HG02642 (cell line): ENCODE measurements around the gene ARFGEF2.
"Not testable (repeated sequence)": the region's sequence is repeated elsewhere in the genome, so short reads cannot be mapped to it uniquely, and the experiment has no call there.

Experiments used
- ATAC-seq: cut with Tn5 transposase; IDR thresholded peaks from one replicate; pipeline ENCODE4 v1.9.1; 2021; ENCODE audit warnings: mild to moderate bottlenecking; ENCODE audit not compliant: unreplicated experiment, poor library complexity

The ARFGEF2 gene

DNA sequence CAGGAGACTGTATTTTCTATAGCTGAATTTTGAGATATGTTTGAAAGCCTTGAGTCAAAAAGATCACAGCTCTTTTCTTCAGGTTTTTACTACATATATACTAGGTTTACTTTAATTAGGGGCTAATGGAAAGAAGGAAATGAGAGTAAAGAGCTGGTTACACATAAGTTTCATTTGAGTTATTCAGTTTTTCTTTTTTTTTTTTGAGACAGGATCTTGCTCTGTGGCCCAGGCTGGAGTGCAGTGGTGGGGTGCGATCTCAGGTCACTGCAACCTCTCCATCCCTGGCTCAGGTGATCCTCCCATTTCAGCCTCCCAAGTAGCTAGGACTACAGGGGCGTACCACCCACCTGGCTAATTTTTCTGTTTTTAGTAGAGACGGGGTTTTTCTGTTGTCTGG lies 4.8 kb downstream of the ARFGEF2 start:
- ATAC-seq: no peak

DNA sequence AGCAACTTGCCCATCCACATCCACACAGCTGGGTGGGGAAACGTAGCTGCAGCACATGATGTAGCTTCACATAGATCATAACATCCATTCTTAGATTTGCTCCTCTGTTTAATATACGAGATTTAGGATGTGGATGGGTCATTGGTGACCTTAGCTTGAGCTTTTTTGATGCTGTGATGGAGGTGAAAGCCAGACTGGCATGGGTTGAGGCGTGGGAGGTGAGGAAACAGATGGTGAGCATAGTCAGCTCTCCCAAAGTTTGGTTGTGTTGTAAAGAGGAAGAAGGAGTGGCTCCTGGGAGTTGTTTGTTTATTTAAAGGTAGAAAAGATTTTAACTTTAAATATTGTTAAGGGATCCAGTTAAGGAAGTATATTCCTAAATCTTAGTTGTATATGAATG lies 5.3 kb downstream of the ARFGEF2 start:
- ATAC-seq: no peak

DNA sequence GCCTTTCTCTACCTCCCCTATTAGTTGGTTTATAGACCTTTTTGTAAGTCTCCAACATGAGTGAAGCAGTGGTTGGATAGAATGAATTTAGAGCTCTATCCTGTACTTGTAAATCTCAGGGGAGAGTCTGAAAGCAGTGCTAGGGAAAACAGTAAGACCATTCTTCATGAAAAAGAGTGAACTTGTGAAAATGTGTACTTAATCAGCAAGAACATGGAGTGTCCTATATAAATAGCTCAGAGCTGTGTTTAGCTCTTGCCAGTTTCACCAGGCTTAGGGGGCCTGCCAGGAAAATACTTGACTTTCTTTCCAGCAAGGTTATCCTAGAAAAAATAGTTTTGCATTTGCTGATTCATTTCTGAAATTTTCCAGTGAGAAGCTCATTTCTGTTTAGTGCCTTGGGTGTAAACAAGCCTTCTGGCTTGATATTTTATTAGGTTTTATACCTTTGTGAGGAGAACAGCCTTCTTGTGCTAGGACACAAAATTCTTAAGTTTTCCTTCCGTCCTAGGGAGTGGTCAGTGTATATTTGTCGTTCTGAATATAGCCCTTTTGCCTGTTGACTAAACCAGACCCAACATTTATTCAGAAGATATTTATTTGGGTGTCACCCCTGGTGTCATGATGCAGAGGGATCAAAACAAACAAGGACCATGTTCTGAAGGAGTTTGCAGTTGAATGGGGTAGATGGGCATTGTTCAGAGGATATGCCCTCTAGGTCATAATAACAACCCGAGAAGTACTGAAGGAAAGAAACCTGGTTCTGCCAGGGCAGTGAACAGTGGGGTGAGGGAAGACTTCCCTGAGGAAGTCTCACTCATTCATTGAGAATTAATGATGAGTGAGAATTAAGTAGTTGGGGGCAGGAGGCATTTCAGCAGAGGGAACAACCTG lies 7.6 kb downstream of the ARFGEF2 start:
- no peak for ATAC-seq

DNA sequence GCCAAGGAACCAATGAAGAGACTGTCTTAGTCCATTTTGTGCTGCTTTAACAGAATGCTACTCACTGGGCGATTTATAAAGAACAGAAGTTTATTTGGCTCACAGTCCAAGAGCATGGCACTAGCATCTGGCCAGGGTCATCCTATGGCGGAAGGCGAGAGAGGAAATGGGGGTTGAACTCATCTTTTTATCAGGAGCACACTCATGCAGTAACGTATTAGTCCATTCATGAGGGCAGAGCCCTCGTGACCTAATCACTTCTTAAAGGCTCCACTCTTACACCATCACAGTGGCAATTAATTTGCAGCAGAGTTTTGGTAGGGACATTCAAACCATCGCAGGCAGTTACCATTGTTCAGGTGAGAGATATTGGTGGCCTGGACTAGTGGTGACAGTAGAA lies 8.5 kb downstream of the ARFGEF2 start:
- no peak for ATAC-seq

GRCh38 chr20:48930878-48931277 lies 9.4 kb downstream of the ARFGEF2 start:
- ATAC-seq: no peak

DNA sequence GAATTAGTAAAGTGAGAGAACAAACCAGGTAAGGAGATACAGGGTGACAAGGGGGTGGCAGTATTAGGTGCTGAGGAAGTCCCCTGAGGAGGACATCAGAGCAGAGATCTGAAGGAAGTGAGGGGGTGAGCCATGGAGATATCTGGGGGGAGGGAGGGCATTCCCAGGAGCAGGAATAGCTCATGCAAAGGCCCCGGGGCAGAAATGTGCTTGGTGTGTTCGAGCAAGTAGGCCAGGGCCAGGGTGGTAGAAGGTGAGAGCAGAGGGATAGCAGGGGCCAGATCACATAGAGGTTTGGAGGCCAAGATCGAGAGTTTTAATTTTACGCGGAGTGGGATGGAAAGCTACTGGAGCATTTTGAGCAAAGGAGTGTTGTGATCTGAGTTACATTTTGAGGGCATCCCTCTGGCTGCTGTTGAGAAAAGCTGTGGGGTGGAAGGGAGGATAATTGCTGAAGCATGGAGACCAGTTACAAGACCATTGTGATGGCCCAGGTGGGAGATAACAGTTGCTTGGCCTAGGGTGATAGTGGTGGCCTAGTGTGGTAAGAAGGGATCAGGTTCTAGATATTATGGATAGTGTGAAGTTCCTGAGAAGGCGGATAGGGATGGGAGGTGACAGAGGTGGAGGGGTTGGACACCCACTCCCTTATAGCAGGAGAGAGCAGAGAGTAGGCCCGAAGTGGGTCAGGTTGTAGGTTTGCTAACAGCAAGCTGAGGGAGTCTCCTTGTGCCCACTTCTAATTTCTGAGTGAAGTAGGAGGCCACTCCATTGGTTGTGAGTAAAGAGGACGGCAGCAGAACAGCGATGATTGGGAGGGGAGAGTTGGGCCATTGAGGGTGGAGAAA lies 10.2 kb downstream of the ARFGEF2 start:
- ATAC-seq: no peak

DNA sequence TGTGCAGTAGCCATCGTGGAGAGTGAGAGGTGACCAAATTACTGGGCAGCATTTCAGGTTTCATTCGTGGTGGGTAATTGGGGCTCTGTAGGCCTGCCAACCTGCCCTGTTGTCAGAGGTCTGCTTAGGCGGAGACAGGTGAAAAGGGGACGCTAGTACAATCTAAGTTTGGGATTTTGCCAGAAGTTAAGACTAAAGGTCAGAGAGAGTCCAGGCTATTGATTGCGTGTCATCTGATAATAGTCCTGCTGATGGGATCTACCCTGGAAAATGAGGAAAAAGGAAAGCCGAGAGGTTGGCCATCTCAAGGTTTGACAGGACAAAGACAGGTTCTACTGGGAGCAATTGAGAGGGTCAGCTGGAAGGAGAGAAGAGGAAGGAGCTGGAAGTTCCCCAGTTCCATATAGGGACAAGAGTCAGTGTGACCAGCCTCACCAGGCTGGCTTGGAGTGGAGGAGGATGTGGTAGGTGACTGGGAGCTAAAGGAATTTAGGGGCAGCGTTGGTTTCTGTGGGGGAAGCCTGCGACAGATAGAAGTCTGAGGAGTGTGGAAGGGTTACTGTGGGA lies 10.9 kb downstream of the ARFGEF2 start:
- ATAC-seq: no peak

DNA sequence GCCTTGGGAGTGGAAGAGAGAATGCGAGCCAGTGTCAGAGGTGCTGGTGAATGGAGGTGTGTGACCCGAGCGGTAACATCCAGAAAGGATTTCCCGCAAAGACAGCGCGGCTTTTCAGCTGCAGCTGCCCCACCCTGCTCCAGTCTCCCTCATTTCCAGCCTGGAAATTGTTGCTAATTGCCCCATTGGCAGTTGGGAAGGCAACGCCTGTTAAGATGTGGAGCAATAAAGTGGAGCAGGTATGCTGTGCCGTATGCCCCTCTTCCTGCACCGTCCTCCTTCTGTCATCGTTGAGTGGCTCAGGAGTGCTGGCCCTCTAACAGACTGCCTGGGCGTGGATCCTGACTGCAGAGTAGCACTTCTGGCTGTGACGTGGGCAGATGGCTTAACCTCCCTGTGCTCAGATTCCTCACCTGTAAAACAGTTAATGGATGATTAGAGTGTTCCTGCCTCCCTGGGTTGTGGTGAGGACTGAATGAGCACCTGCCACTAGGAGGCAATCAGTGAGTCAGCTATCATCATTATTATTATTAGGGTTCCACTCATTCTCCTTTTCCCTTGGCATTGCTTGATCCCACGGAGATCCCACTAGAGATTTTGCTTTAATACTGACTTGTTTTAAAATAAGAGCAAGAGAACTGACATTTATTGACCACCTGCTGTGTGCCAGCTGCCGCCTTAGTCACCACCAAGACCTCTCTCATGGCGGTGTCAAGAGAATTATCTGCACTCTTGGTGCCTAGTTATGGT lies 11.7 kb downstream of the ARFGEF2 start:
- ATAC-seq: no peak

DNA sequence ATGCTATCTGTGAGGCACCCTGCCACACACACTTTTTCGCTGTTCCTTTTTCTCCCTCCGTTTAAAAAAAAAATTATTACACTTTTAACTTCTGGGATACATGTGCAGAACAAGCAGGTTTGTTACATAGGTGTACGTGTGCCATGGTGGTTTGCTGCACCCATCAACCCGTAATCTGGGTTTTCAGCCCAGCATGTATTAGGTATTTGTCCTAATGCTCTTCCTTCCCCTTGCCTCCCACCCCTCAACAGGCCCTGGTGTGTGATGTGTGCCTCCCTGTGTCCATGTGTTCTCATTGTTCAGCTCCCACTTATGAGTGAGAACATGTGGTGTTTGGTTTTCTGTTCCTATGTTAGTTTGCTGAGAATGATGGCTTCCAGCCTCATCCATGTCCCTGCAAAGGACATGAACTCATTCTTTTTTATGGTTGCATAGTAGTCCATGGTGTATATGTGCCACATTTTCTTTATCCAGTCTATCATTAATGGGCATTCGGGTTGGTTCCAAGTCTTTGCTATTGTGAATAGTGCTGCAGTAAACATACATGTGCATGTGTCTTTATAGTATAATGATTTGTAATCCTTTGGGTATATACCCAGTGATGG lies 12.9 kb downstream of the ARFGEF2 start:
- ATAC-seq: not testable (repeated sequence)

DNA sequence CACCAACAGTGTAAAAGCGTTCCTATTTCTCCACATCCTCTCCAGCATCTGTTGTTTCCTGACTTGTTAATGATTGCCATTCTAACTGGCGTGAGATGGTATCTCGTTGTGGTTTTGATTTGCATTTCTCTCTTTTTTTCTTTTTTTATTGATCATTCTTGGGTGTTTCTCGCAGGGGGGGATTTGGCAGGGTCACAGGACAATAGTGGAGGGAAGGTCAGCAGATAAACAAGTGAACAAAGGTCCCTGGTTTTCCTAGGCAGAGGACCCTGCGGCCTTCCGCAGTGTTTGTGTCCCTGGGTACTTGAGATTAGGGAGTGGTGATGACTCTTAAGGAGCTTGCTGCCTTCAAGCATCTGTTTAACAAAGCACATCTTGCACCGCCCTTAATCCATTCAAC lies 13.5 kb downstream of the ARFGEF2 start:
- not testable (repeated sequence) for ATAC-seq

GRCh38 chr20:48936178-48936577 lies 14.7 kb downstream of the ARFGEF2 start:
- not testable (repeated sequence) for ATAC-seq

GRCh38 chr20:48937674-48938073 lies 16.2 kb downstream of the ARFGEF2 start:
- ATAC-seq: no peak

DNA sequence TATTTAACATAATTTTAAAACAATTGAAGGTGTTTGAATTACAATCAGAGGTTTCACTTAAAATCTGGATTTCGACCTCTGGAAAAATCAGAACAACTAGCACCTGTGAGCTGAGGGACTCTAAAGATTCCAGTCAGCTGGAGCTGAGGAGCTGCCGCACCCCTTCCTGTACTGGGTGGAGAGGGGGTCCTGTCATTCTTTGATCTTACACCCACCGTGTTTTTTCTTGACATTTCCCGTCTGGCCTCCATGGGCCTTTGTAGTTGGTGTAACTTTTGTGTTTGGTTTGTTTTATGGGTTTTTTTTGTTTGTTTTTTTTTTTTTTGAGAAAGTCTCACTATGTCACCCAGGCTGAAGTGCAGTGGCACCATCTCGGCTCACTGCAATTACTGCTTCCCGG lies 17.2 kb downstream of the ARFGEF2 start:
- no peak for ATAC-seq

GRCh38 chr20:48940170-48940569 lies 18.7 kb downstream of the ARFGEF2 start:
- ATAC-seq: no peak

DNA sequence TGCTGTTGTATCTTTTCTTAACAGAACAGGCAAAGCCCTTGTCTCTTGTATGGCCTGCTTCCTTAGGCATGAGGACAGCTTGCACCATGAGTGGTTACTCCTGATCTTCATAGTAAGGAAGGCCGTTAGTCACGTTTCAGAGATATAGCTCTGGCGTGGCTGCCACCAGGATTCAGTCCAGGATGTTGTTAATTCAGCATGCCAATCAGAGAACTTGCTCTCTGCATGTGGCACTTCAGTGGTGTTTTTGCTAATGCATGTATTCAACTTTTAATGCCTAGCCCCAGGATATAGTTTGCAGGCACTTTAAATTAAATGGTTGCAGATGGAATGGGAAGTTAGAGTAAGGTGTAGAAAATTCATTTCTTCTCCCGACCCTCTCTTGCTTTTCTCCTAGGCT lies 20.0 kb downstream of the ARFGEF2 start:
- no peak for ATAC-seq

DNA sequence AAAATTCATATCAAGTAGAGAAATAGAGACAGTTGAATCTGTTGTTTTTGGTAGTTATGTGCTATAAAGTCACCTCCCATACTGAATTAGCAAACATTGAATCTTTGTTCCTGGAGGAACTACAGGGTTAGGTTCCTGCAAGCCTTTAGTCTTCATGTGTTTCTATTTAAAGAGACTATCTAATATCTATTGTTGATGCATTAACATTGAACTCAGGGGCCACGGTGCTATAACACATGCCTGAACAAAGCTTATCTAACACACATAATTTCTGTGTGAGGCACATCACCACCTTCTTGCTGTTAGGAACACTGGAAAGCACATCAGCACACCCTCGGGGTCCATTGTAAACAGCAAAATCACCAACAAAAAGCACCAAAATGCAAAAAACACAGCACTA lies 21.2 kb downstream of the ARFGEF2 start:
- no peak for ATAC-seq

DNA sequence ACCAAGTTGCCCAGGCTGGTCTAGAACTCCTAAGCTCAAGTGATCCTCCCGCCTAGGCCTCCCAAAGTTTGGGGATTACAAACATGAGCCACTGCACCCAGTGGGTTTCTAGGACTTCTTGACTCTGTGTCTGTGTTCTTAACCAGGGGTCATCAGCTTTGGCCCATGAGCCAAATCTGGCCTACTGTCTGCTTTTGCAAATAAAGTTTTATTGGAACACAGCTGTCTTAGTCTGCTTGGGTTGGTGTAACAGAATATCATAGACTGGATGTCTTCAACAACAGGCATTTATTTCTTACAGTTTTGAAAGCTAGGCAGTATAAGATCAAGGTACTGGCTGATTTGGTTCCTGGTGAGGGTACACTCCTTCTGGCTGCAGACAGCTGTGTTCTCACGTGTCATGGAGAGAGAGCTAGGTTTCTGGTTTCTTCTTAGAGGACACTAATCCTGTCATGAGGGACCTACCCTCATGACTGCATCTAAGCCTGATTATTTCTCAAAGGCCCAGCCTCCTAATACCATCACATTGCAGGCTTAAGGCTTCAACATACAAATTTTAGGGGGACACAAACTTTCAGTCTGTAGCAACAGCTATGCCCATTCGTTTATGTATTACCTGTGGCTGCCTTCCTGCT lies 23.3 kb downstream of the ARFGEF2 start:
- no peak for ATAC-seq

DNA sequence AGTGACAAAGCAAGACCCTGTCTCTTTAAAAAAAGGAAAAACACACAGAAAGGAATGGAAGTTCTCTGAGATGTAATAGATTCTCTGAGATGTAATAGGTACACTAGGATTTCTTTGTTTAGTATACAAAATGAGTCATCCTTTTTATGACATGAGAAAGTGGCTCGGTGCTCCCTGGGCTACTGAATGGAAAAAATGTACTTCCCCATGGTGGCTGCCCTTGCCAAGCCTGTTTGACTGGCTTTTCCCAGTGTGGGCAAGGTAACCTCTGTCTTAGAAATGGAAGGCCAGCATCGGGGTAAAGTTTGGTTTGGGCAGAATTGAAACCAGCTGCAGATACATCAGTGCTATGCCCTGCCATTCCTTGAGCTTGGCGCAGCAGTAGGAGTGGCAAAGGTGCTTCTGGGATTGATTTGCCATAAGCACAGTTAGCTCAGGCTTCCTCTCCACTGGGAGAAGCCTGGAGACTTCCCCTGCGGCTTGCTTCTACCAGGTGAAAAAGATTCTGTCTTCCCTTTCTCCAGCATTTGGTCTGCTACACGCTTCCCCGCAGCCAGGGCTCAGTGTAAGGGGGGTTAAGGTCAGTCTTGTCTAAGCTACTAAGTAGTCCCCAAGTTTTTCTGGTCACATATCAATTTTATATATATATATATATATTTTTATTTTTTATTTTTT lies 24.5 kb downstream of the ARFGEF2 start:
- no peak for ATAC-seq

DNA sequence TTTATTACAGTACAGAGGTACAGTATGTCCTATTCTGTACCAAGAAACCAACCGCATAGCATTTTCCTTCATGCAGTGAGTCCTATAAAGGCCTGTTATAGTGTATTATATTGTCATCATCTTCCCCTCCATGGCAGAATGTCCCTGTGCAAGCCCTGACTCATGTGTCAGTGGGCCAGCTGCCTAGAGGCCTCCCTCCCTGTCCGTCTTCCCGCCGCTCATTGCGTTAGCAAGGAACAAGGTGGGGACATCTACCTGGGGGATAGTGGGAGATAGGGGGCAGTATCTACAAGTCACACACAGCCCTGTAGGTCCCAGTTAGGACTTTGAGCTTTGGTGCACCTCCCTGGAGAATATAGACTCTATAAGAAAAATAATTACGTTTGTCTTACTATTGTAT lies 27.1 kb downstream of the ARFGEF2 start:
- ATAC-seq: no peak
